HCEC 1CT (cell line): Measurements from ENCODE around the gene PGAM2.
A peak's percentile ranks its signal among the peaks of the same experiment; 100 is the strongest.
"Not testable (repeated sequence)": the region's sequence is repeated elsewhere in the genome, so short reads cannot be mapped to it uniquely, and the experiment has no call there.

ENCODE experiments used
- DNase-seq: peaks from one replicate; pipeline ENCODE4 v3.0.0-alpha.2; 2017

Gene PGAM2

GRCh38 chr7:44018857-44019807 is 46.2 kb downstream of the PGAM2 start:
- DNase-seq: peak; percentile 88

- DNase-seq: not testable (repeated sequence)
These were observed 50.3 kb downstream of the PGAM2 start for GRCh38 chr7:44015090-44015489.
